Muscle layer of colon (tissue), 2 donors: Measurements from ENCODE around the gene ELMO2.

Experiments
- H3K27ac ChIP-seq: one replicate; pipeline ENCODE4 v1.7.0; 2013; ENCODE audit warnings: low read depth, mild to moderate bottlenecking, low read length, moderate library complexity
- H3K27me3 ChIP-seq, 2 donors: one replicate each; pipeline ENCODE4 v1.7.0; 2013; ENCODE audit warnings: low read length in 2 of 2, mild to moderate bottlenecking in 2 of 2; ENCODE audit not compliant: insufficient read depth in 2 of 2, control insufficient read depth in 1 of 2
- H3K36me3 ChIP-seq: one replicate; pipeline ENCODE4 v1.7.0; 2013; ENCODE audit warnings: mild to moderate bottlenecking, low read length; ENCODE audit not compliant: insufficient read depth
- H3K4me1 ChIP-seq: one replicate; pipeline ENCODE4 v1.7.0; 2013; ENCODE audit warnings: mild to moderate bottlenecking, low read length; ENCODE audit not compliant: insufficient read depth
- H3K4me3 ChIP-seq, 2 donors: one replicate each; pipeline ENCODE4 v1.7.0; 2013; ENCODE audit warnings: low read length in 2 of 2, low read depth in 1 of 2, mild to moderate bottlenecking in 1 of 2, moderate library complexity in 1 of 2
- H3K9ac ChIP-seq: one replicate; pipeline ENCODE4 v1.7.0; 2013; ENCODE audit warnings: low read length
- H3K9me3 ChIP-seq: one replicate; pipeline ENCODE4 v1.7.0; 2013; ENCODE audit warnings: mild to moderate bottlenecking, low read length
- donor health status: abdominal sarcoma.
- donor health status: Adenocarcinoma of cecum.

Gene ELMO2

DNA sequence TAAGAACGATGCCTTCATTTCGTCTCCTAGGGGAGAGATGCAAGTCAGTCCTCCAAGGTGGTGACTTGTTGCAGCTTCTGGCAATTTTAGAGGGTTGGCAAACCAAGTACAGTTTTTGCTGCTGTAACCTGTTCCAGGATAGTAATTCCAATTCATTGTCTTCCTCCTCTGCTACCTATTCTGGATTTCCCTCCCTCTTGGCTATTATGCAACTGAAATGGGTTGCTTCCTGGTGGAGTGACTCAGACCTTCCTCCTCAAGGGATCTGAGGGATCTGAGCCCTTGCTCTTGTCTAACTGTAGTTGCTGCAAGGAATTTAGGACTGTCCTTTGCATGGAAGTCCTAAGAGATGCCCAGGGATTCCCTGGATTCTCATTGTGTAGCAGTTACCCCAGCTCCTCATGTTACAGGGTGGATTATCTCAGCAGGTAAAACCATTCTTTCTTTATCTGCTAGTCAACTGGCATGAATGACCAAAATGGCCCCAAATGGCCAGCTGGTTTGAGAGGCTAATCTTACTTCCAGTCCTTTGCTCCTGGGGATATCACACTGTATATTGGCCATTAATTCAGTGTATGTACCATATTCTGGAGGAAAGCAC lies 17.6 kb upstream of the ELMO2 start:
- H3K9me3 ChIP-seq: no peaks in the 10 kb centered on the region
- no peak overlapping the region for H3K27ac ChIP-seq
- H3K36me3 ChIP-seq: no peaks in the 10 kb centered on the region
- no peak overlapping the region for H3K4me3 ChIP-seq
- no peak overlapping the region for H3K9ac ChIP-seq
- H3K4me1 ChIP-seq: no peaks in the 10 kb centered on the region
- no peaks in the 10 kb centered on the region for H3K27me3 ChIP-seq

- H3K9ac ChIP-seq: no peak overlapping the region
- no peaks in the 10 kb centered on the region for H3K9me3 ChIP-seq
- no peak overlapping the region for H3K27ac ChIP-seq
- H3K36me3 ChIP-seq: no peaks in the 10 kb centered on the region
- no peaks in the 10 kb centered on the region for H3K4me1 ChIP-seq
- H3K4me3 ChIP-seq: no peak overlapping the region
- no peaks in the 10 kb centered on the region for H3K27me3 ChIP-seq
These were observed 16.9 kb upstream of the ELMO2 start for GRCh38 chr20:46423342-46423741.

GRCh38 chr20:46420878-46421277 lies 14.5 kb upstream of the ELMO2 start:
- H3K36me3 ChIP-seq: no peaks in the 10 kb centered on the region
- H3K9me3 ChIP-seq: no peaks in the 10 kb centered on the region
- no peak overlapping the region for H3K9ac ChIP-seq
- no peaks in the 10 kb centered on the region for H3K27me3 ChIP-seq
- H3K4me1 ChIP-seq: no peaks in the 10 kb centered on the region
- H3K27ac ChIP-seq: no peak overlapping the region
- H3K4me3 ChIP-seq: no peak overlapping the region

DNA sequence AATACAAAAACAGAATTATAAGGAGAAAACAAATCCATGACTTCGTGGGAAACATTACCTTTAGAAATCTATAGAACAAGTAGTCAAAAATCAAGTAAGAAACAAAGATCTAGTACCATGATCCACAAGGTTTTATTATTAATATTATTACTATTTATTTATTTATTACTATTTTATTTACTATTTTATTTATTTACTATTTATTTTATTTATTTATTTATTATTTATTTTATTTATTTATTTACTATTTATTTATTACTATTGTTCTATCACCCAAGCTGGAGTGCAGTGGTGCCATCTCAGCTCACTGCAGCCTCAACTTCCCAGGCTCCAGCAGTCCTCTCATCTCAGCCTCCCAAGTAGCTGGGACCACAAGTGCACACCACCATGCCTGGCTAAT lies 13.5 kb upstream of the ELMO2 start:
- Histone ChIP-seq H3K4me1 (no peaks in the 10 kb centered on the region), H3K27me3 (no peaks in the 10 kb centered on the region), H3K9ac (no peak overlapping the region), H3K4me3 (no peak overlapping the region), H3K27ac (no peak overlapping the region), H3K9me3 (no peaks in the 10 kb centered on the region), H3K36me3 (no peaks in the 10 kb centered on the region)

GRCh38 chr20:46416839-46417238 lies 10.4 kb upstream of the ELMO2 start:
- Histone ChIP-seq H3K9me3 (no peaks in the 10 kb centered on the region), H3K36me3 (no peaks in the 10 kb centered on the region), H3K27me3 (no peaks in the 10 kb centered on the region), H3K4me3 (no peak overlapping the region), H3K9ac (no peak overlapping the region), H3K27ac (no peak overlapping the region), H3K4me1 (no peaks in the 10 kb centered on the region)

DNA sequence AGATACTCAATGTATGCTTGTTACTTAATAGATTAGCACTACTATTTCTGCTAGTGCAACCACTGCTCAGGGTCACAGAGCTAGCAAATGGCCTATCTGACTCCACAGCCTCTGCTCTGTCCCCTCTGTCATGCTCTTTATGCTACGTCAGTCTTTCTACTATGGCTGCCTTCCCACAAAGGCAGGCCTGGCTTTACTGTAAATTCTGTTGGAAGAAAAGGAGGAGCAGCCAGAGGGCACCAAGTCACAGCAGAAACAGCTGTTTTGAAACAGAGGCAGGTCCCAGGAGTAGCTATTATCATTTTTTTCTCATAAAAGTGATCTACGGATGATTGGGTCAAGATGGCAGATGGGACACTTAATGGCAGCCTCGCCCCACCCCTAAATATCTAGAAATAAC lies 10.0 kb upstream of the ELMO2 start:
- Histone ChIP-seq H3K27ac (no peak overlapping the region), H3K4me3 (no peak overlapping the region), H3K36me3 (no peaks in the 10 kb centered on the region), H3K27me3 (no peaks in the 10 kb centered on the region), H3K4me1 (no peaks in the 10 kb centered on the region), H3K9me3 (no peaks in the 10 kb centered on the region), H3K9ac (no peak overlapping the region)

DNA sequence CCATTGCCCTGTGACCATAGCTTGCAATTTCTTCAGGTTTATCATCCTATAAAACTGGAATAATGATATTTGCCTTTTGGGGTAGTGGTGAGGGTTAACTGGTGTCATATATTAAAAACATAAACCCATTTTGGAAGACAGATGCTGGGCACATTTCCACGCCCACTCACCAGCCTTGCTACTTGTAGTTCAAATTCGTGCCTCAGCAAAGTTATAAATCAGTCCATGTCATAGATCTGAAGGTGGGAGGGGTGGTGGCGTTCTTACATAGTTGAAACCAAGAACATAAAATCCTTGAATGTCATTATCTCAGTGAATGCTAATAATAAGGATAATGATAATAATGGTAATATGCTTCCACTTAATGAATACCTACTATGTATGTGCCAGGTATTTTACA lies 9.4 kb upstream of the ELMO2 start:
- H3K4me1 ChIP-seq: peaks cover 1% of the 10 kb centered on the region
- H3K36me3 ChIP-seq: no peaks in the 10 kb centered on the region
- H3K4me3 ChIP-seq: no peak overlapping the region
- H3K27me3 ChIP-seq: no peaks in the 10 kb centered on the region
- no peak overlapping the region for H3K9ac ChIP-seq
- H3K9me3 ChIP-seq: no peaks in the 10 kb centered on the region
- no peak overlapping the region for H3K27ac ChIP-seq

GRCh38 chr20:46414608-46415007 lies 8.2 kb upstream of the ELMO2 start:
- no peak overlapping the region for H3K4me3 ChIP-seq
- no peak overlapping the region for H3K9ac ChIP-seq
- H3K9me3 ChIP-seq: no peaks in the 10 kb centered on the region
- H3K4me1 ChIP-seq: peaks cover 5% of the 10 kb centered on the region
- no peak overlapping the region for H3K27ac ChIP-seq
- H3K36me3 ChIP-seq: no peaks in the 10 kb centered on the region
- no peaks in the 10 kb centered on the region for H3K27me3 ChIP-seq

- Histone ChIP-seq H3K4me3 (no peak overlapping the region), H3K4me1 (peaks cover 17% of the 10 kb centered on the region), H3K9me3 (no peaks in the 10 kb centered on the region), H3K9ac (no peak overlapping the region), H3K27ac (no peak overlapping the region), H3K36me3 (no peaks in the 10 kb centered on the region), H3K27me3 (no peaks in the 10 kb centered on the region)
These were observed 5.2 kb upstream of the ELMO2 start for GRCh38 chr20:46411637-46412036.

GRCh38 chr20:46408281-46408731 lies 1.9 kb upstream of the ELMO2 start:
- Histone ChIP-seq H3K9me3 (no peaks in the 10 kb centered on the region), H3K36me3 (no peaks in the 10 kb centered on the region), H3K9ac (no peak overlapping the region), H3K4me3 (no peak overlapping the region), H3K4me1 (peaks cover 27% of the 10 kb centered on the region), H3K27me3 (no peaks in the 10 kb centered on the region), H3K27ac (no peak overlapping the region)

- no peak overlapping the region for H3K27ac ChIP-seq
- no peaks in the 10 kb centered on the region for H3K9me3 ChIP-seq
- no peaks in the 10 kb centered on the region for H3K36me3 ChIP-seq
- peak overlapping the region in 1 of 2 donors; percentile 93 for H3K4me3 ChIP-seq
- H3K27me3 ChIP-seq: no peaks in the 10 kb centered on the region
- H3K4me1 ChIP-seq: peaks cover 34% of the 10 kb centered on the region
- H3K9ac ChIP-seq: no peak overlapping the region
These were observed 1.2 kb upstream of the ELMO2 start for GRCh38 chr20:46407671-46407996.

GRCh38 chr20:46406986-46407670 lies 713 bp upstream of the ELMO2 start:
- H3K27ac ChIP-seq: peak overlapping the region; percentile 93
- H3K4me1 ChIP-seq: peaks cover 39% of the 10 kb centered on the region
- H3K27me3 ChIP-seq: no peaks in the 10 kb centered on the region
- no peaks in the 10 kb centered on the region for H3K9me3 ChIP-seq
- H3K9ac ChIP-seq: peak overlapping the region; percentile 92
- H3K36me3 ChIP-seq: no peaks in the 10 kb centered on the region
- H3K4me3 ChIP-seq: peak overlapping the region; percentile 34 to 93
